GM12878 (cell line): ENCODE measurements around the gene IGSF22. TPM values are rescaled to one million over a fixed set of nuclear protein-coding genes. Genes with fewer than 3 reads are reported as not detected.

ENCODE experiments used
- ATAC-seq: fragments of 200-7000 bp; cut with Tn5 transposase; 3 replicates; pipeline ENCODE4 v1.9.1; 2020; ENCODE audit warnings: mild to moderate bottlenecking, moderate library complexity
- Bru-seq: library from RNA; stranded (reverse); fragments of 400-500 nt; gene quantifications from one replicate; lab custom pipeline; 2021; lab: Mats Ljungman, UMichigan
- BruChase-seq, 2 experiments: library from RNA; stranded (reverse); fragments of 400-500 nt; gene quantifications; one replicate each; lab custom pipeline; 2021; lab: Mats Ljungman, UMichigan
- BruUV-seq: library from RNA; stranded (reverse); fragments of 400-500 nt; replicated peaks from 2 replicates; lab custom pipeline; 2021; lab: Mats Ljungman, UMichigan
- CTCF ChIA-PET: fragments of 300-600 bp; sonication (Branson Sonifier 250); formaldehyde crosslinking; extraction: SDS; loops from one replicate; lab custom pipeline; 2021; ENCODE audit warnings: inconsistent platforms; lab: Yijun Ruan, JAX
- POLR2A ChIA-PET: fragments of 350-600 bp; formaldehyde crosslinking; extraction: SDS; loops from one replicate; lab custom pipeline; 2021; ENCODE audit warnings: inconsistent platforms; lab: Charles Lee
- RAD21 ChIA-PET: fragments of 300-600 bp; sonication (Branson Sonifier 250); formaldehyde crosslinking; loops from one replicate; lab custom pipeline; 2023; ENCODE audit warnings: antibody characterized with exemption; ENCODE audit not compliant: unreplicated experiment; lab: Charles Lee
- SMC1A ChIA-PET: fragments of 300-600 bp; sonication (Branson Sonifier 250); formaldehyde crosslinking; loops from one replicate; lab custom pipeline; 2023; ENCODE audit not compliant: unreplicated experiment, uncharacterized antibody; lab: Charles Lee
- DNase-seq: peaks from one replicate; pipeline ENCODE4 v3.0.0-alpha.2; 2011; ENCODE audit warnings: low read depth, low spot score
- FAIRE-seq: peaks from 3 replicates; lab custom pipeline; 2011; peaks lifted over from hg19 to GRCh38; lab: Jason Lieb, UNC
- H2AFZ ChIP-seq: 2 replicates; pipeline ENCODE4 v1.6.0; 2011; ENCODE audit warnings: low read depth, low read length, control low read depth; ENCODE audit not compliant: control insufficient read depth
- H3K27ac ChIP-seq: 2 replicates; pipeline ENCODE4 v1.5.1; 2011; ENCODE audit warnings: control low read depth; ENCODE audit not compliant: control insufficient read depth, insufficient read depth
- H3K27me3 ChIP-seq, 2 experiments: replicated peaks in 1 of 2; 2 replicates each; pipeline versions ENCODE4 v1.6.0 to v1.6.1; 2011; ENCODE audit warnings: low read length in 1 of 2; ENCODE audit not compliant: control insufficient read depth in 2 of 2, insufficient read depth in 2 of 2
- H3K36me3 ChIP-seq, 2 experiments: 2 replicates each; pipeline ENCODE4 v1.5.1; 2011; ENCODE audit warnings: low read length in 1 of 2; ENCODE audit not compliant: control insufficient read depth in 2 of 2, insufficient read depth in 2 of 2
- H3K4me1 ChIP-seq: 2 replicates; pipeline ENCODE4 v1.6.1; 2011; ENCODE audit warnings: mild to moderate bottlenecking, low read length, moderate library complexity, mixed read lengths; ENCODE audit not compliant: control insufficient read depth, insufficient read depth
- H3K4me2 ChIP-seq: 2 replicates; pipeline ENCODE4 v1.6.0; 2011; ENCODE audit warnings: control low read depth; ENCODE audit not compliant: control insufficient read depth, insufficient read depth
- H3K4me3 ChIP-seq: fragments of 200-600 bp; sonication (generic); 2 replicates; pipeline ENCODE4 v1.5.1; 2016
- H3K79me2 ChIP-seq: 2 replicates; pipeline ENCODE4 v1.6.0; 2011; ENCODE audit warnings: low read length; ENCODE audit not compliant: control insufficient read depth, insufficient read depth
- H3K9ac ChIP-seq: 2 replicates; pipeline ENCODE4 v1.8.0; 2011; ENCODE audit warnings: low read length, control low read depth, mixed read lengths; ENCODE audit not compliant: control insufficient read depth, insufficient read depth
- H3K9me3 ChIP-seq: replicated peaks from 3 replicates; pipeline ENCODE4 v1.5.1; 2011; ENCODE audit warnings: mild to moderate bottlenecking, low read length; ENCODE audit not compliant: control insufficient read depth, insufficient read depth
- H4K20me1 ChIP-seq: 2 replicates; pipeline ENCODE4 v1.6.0; 2011; ENCODE audit not compliant: control insufficient read depth, insufficient read depth
- ASH2L ChIP-seq: fragments of 300-600, 200-600 bp; sonication (generic); IDR thresholded peaks from 2 replicates; pipeline ENCODE4 v1.6.1; 2017; ENCODE audit warnings: low read depth, mild to moderate bottlenecking, borderline replicate concordance
- BACH1 ChIP-seq: fragments of 450-650 bp; IDR thresholded peaks from 2 replicates; pipeline ENCODE4 v1.6.1; 2017; ENCODE audit warnings: mild to moderate bottlenecking, borderline replicate concordance
- BCL11A ChIP-seq: IDR thresholded peaks from 2 replicates; pipeline ENCODE4 v1.6.1; 2011; ENCODE audit warnings: low read depth, low read length
- DPF2 ChIP-seq: fragments of 450-650 bp; IDR thresholded peaks from 2 replicates; pipeline ENCODE4 v1.6.1; 2017; ENCODE audit warnings: mild to moderate bottlenecking
- ETV6 ChIP-seq, 2 experiments: fragments of 450-650 bp in 1 of 2; IDR thresholded peaks in 1 of 2; conservative IDR thresholded peaks in 1 of 2; 2 replicates each; pipeline ENCODE4 v1.6.1; 2014; ENCODE audit warnings: antibody characterized with exemption in 1 of 2, borderline replicate concordance in 1 of 2, low read depth in 1 of 2, mild to moderate bottlenecking in 1 of 2, moderate library complexity in 1 of 2
- FOXK2 ChIP-seq: fragments of 450-650 bp; IDR thresholded peaks from 2 replicates; pipeline ENCODE4 v1.6.1; 2017; ENCODE audit warnings: mild to moderate bottlenecking, moderate library complexity
- FOXM1 ChIP-seq: IDR thresholded peaks from 2 replicates; pipeline ENCODE4 v1.6.1; 2012; ENCODE audit warnings: low read depth, mild to moderate bottlenecking, inconsistent platforms, low read length, moderate library complexity
- GATAD2B ChIP-seq: fragments of 450-650 bp; conservative IDR thresholded peaks from 2 replicates; pipeline ENCODE4 v1.6.1; 2017; ENCODE audit warnings: low read depth, mild to moderate bottlenecking, moderate library complexity
- HDAC2 ChIP-seq: fragments of 200-600 bp; sonication (generic); IDR thresholded peaks from 2 replicates; pipeline ENCODE4 v1.6.1; 2017
- IRF4 ChIP-seq: IDR thresholded peaks from 2 replicates; pipeline ENCODE4 v1.6.1; 2011; ENCODE audit warnings: low read depth, low read length
- PAX5 ChIP-seq: IDR thresholded peaks from 2 replicates; pipeline ENCODE4 v1.6.1; 2011; ENCODE audit warnings: low read depth, low read length, borderline replicate concordance
- POLR2AphosphoS5 ChIP-seq: IDR thresholded peaks from 2 replicates; pipeline ENCODE4 v1.6.1; 2011; ENCODE audit warnings: mild to moderate bottlenecking, low read length, inconsistent platforms
- SMARCA5 ChIP-seq: fragments of 450-650 bp; IDR thresholded peaks from 2 replicates; pipeline ENCODE4 v1.6.1; 2017; ENCODE audit warnings: mild to moderate bottlenecking
- ZNF384 ChIP-seq: IDR thresholded peaks from 2 replicates; pipeline ENCODE4 v1.6.1; 2012; ENCODE audit warnings: low read depth, mild to moderate bottlenecking, low read length, improper control_type of control experiment, borderline replicate concordance
- ZSCAN29 ChIP-seq: fragments of 450-650 bp; IDR thresholded peaks from 2 replicates; pipeline ENCODE4 v1.6.1; 2017; ENCODE audit warnings: mild to moderate bottlenecking, moderate library complexity
- ZZZ3 ChIP-seq: IDR thresholded peaks from 2 replicates; pipeline ENCODE4 v1.6.1; 2011; ENCODE audit warnings: low read depth; ENCODE audit not compliant: control insufficient read depth, insufficient read length
- WGBS: methylation state at CpG from one replicate; pipeline ENCODE4 v1.1.6; 2016; ENCODE audit warnings: low lambda C conversion rate; ENCODE audit not compliant: insufficient replicate concordance, insufficient coverage; ENCODE audit errors: missing lambda C conversion rate; 5-methylcytosine and 5-hydroxymethylcytosine counted together
- in situ Hi-C: fragments of 300-500 bp; cut with MboI; formaldehyde crosslinking; loops from 9 replicates; pipeline ENCODE4 v1.14.3; 2018; ENCODE audit warnings: mixed read lengths
- intact Hi-C: fragments of 100-400 bp; cut with micrococcal nuclease; formaldehyde crosslinking; loops from one replicate; pipeline ENCODE4 v1.14.2; 2022; ENCODE audit not compliant: unreplicated experiment
- long read RNA-seq, 2 experiments: library from polyadenylated mRNA; unstranded; transcript quantifications; one replicate each; pipeline ENCODE4 v2.0.0, GENCODE V29; 2019 to 2020
- polyA minus RNA-seq, 3 experiments: library from RNA; depleted of rRNA, polyadenylated mRNA; stranded (reverse); fragments of >200 nt; gene quantifications; 2 replicates each; pipeline ENCODE4 v1.2.3, GENCODE V29; 2011
- polyA plus RNA-seq, 11 experiments: library from polyadenylated mRNA; depleted of rRNA in 4 of 11; unstranded in 6 of 11; stranded (reverse) in 5 of 11; fragments of >200 nt; fragmentation: Nextera tagmentation in 4 of 11; fragmentation: Illumina TruSeq in 1 of 11; extraction: Ambion mirVana in 4 of 11; extraction: Trizol in 1 of 11; gene quantifications; 1 replicate in 1 of 11; 2 replicates in 10 of 11; pipeline versions ENCODE4 v1.2.1 to v1.2.3, GENCODE V29; 2011 to 2016; ENCODE audit warnings: inconsistent platforms in 2 of 11, missing spikeins in 2 of 11, low read depth in 1 of 11
- total RNA-seq, 4 experiments: library from RNA; depleted of rRNA in 3 of 4; stranded (reverse); fragments of >200 nt in 3 of 4; fragmentation: Illumina TruSeq in 1 of 4; extraction: Trizol in 1 of 4; gene quantifications; 2 replicates each; pipeline versions ENCODE4 v1.2.1 to v1.2.3, GENCODE V29; 2013 to 2021
- TF ChIP-seq, protein P1 (sequence below): IDR thresholded peaks from 2 replicates; pipeline ENCODE4 v1.6.1; 2012; ENCODE audit warnings: low read length, inconsistent platforms
- TF ChIP-seq, protein P2 (sequence below): IDR thresholded peaks from 2 replicates; pipeline ENCODE4 v1.6.1; 2011; ENCODE audit warnings: borderline replicate concordance, low read depth, mild to moderate bottlenecking, moderate library complexity, low read length; ENCODE audit not compliant: insufficient read depth, poor library complexity, severe bottlenecking
- TF ChIP-seq, protein P3 (sequence below): IDR thresholded peaks from 2 replicates; pipeline ENCODE4 v1.6.1; 2012; ENCODE audit warnings: low read depth, low read length, improper control_type of control experiment

IGSF22 gene
- not detected in 2 replicates for total RNA-seq (2013; cell fraction: nucleolus; rRNA removed)
- total RNA-seq (2014; rRNA removed): not detected in 2 replicates
- not detected in 2 replicates for total RNA-seq (2014; rRNA removed; fragmentation: Illumina TruSeq; extraction: Trizol)
- total RNA-seq (2021): not detected in 2 replicates
- polyA plus RNA-seq (2011; ENCODE audit: low read depth): not detected
- not detected in 2 replicates for polyA plus RNA-seq (2011; rRNA removed)
- 0.01 TPM in 1 of 2 replicates, not detected in the other for polyA plus RNA-seq (2011; cell fraction: cytosol; rRNA removed)
- not detected in 2 replicates for polyA plus RNA-seq (2011; cell fraction: nucleus; rRNA removed)
- polyA plus RNA-seq (2012): 0.14 and 0.36 TPM in 2 replicates
- polyA plus RNA-seq (2014; fragmentation: Illumina TruSeq; extraction: Trizol): not detected in 2 replicates
- polyA plus RNA-seq (2014; fragmentation: Nextera tagmentation; extraction: Ambion mirVana): under 1 TPM; 0.02 to 0.18 TPM
- not detected in 2 replicates for polyA plus RNA-seq (2014; rRNA removed)
- not detected for polyA plus RNA-seq (2016; fragmentation: Nextera tagmentation; extraction: Ambion mirVana)
- not detected in 2 replicates for polyA minus RNA-seq (2011; rRNA and poly(A)+ RNA removed)
- polyA minus RNA-seq (2011; cell fraction: cytosol; rRNA and poly(A)+ RNA removed): not detected in 2 replicates
- not detected in 2 replicates for polyA minus RNA-seq (2011; cell fraction: nucleus; rRNA and poly(A)+ RNA removed)
- Bru-seq, nascent RNA: percentile 14 among the genes with signal in this experiment
- BruChase-seq, experiment 1, labeled RNA remaining after a 6-hour chase: percentile 5 among the genes with signal in this experiment
- not detected for BruChase-seq, experiment 2, labeled RNA remaining after a 2-hour chase
- long read RNA-seq, experiment 1: 0 reads
- long read RNA-seq, experiment 2, partial matches to known transcripts: 1 of 1 reads
- long read RNA-seq, experiment 2, other reads (novel, unspliced or antisense): 0 of 1 reads

DNA sequence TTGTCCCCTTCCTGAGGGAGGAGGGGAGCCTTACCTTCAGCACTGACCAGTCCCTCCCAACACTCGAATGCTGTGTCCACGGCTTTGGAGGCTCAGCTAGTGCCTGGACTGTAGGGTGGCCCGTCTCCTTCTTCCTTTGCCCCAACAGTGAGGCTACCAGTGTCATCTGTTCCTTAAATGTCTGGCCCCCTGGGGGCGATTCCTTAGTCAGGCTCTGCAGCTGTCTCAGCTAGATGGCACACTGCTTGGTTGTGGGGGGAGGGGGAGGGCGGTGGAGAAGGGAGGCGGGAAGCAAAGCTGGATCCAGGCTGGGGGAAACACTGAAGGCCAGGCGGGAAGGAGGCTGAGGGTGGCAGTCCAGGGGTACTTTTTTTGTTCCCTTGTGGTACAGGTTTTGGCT lies at the start of gene IGSF22:
Gene IGSF22 (minus strand): TSS at position 149 of the 400 bp plus-strand sequence. CDS start 1,952 bp downstream, outside the sequence.
- SMC1A ChIA-PET: interaction anchor here (1.0 kb wide), 1 partner anchor 186 kb away, joined by 3 read pairs; no protein-coding TSS in a partner anchor
- in situ Hi-C loops: no loop called here

More for the DNA sequence above, at the start of gene IGSF22:
- TF ChIP-seq, protein P1, sequence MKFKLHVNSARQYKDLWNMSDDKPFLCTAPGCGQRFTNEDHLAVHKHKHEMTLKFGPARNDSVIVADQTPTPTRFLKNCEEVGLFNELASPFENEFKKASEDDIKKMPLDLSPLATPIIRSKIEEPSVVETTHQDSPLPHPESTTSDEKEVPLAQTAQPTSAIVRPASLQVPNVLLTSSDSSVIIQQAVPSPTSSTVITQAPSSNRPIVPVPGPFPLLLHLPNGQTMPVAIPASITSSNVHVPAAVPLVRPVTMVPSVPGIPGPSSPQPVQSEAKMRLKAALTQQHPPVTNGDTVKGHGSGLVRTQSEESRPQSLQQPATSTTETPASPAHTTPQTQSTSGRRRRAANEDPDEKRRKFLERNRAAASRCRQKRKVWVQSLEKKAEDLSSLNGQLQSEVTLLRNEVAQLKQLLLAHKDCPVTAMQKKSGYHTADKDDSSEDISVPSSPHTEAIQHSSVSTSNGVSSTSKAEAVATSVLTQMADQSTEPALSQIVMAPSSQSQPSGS: no peak
- TF ChIP-seq POLR2AphosphoS5 (no peak), ASH2L (no peak), FOXK2 (no peak), ZSCAN29 (no peak), IRF4 (no peak), BCL11A (no peak), GATAD2B (no peak), DPF2 (no peak), FOXM1 (no peak), PAX5 (no peak), ZNF384 (no peak), BACH1 (no peak), SMARCA5 (no peak), HDAC2 (no peak), ETV6 (conservative IDR thresholded peaks at IDR 0.05 in 1 of 2, IDR thresholded peaks at IDR 0.05 in 1 of 2; ENCODE audit: borderline replicate concordance in 1 of 2, low read depth in 1 of 2) (no peak), ZZZ3 (no peak)
- TF ChIP-seq, protein P2, sequence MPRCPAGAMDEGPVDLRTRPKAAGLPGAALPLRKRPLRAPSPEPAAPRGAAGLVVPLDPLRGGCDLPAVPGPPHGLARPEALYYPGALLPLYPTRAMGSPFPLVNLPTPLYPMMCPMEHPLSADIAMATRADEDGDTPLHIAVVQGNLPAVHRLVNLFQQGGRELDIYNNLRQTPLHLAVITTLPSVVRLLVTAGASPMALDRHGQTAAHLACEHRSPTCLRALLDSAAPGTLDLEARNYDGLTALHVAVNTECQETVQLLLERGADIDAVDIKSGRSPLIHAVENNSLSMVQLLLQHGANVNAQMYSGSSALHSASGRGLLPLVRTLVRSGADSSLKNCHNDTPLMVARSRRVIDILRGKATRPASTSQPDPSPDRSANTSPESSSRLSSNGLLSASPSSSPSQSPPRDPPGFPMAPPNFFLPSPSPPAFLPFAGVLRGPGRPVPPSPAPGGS: no peak
- TF ChIP-seq, protein P3, sequence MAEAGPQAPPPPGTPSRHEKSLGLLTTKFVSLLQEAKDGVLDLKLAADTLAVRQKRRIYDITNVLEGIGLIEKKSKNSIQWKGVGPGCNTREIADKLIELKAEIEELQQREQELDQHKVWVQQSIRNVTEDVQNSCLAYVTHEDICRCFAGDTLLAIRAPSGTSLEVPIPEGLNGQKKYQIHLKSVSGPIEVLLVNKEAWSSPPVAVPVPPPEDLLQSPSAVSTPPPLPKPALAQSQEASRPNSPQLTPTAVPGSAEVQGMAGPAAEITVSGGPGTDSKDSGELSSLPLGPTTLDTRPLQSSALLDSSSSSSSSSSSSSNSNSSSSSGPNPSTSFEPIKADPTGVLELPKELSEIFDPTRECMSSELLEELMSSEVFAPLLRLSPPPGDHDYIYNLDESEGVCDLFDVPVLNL: no peak
- TF ChIP-seq, all 136 proteins: peak for 0
- Histone ChIP-seq H3K79me2 (no peaks in the 10 kb centered on the region), H3K36me3 (no peaks in the 10 kb centered on the region), H3K9ac (no peak within 1 kb of the TSS), H3K4me1 (peaks cover 9% of the 10 kb centered on the region), H3K9me3 (no peaks in the 10 kb centered on the region), H3K4me3 (no peak within 1 kb of the TSS), H3K27ac (no peak within 1 kb of the TSS), H2AFZ (no peak within 1 kb of the TSS), H3K4me2 (no peak within 1 kb of the TSS), H4K20me1 (no peaks in the 10 kb centered on the region), H3K27me3 (no peaks in the 10 kb centered on the region; a peak in 2 of 4 replicates)
- ATAC-seq (no peak), DNase-seq (no peak), FAIRE-seq (no peak)
- POLR2A ChIA-PET: no interaction called here
- intact Hi-C loops: loop anchor here (10.0 kb wide), 1 partner anchor 481 kb away; the partner anchor contains the start of gene SAA2
- no TSS peak for BruUV-seq
- CTCF ChIA-PET: interaction anchor here (0.6 to 8.0 kb wide), 5 partner anchors 8 to 138 kb away, joined by 3 to 131 read pairs (median 7); partner anchors contain the start of gene TMEM86A
- RAD21 ChIA-PET: no interaction called here
- 46% methylated on average over 6 of the region's 7 CpGs for WGBS
